ENCODE measurements around the gene ENPEP. TPM values are rescaled to one million over a fixed set of nuclear protein-coding genes. Genes with fewer than 3 reads are reported as not detected.

The ENPEP gene
- total RNA-seq, 3 donors from 2014 or later = 5.0 to 10.2 (median 9.8) TPM

DNA sequence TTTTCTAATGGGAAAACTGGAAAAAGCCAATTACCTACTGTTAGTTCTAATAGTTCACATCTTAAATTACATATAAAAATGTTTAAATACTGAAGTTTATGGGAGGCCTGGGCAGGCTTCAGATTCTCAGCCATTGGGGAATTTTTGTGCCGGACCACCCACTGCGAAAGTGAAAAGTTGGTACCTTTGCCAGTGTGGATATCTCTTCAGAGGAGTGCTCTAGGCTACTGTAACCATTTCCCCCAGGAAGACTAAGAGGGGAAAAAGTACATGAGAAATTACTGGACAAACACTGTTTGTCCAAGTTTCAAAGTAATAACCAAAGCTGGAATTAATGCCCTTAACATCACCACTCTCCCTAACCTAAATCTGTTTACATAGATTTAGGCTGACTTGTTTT, 126.1 kb downstream of the ENPEP start:
- intact Hi-C loops (cut with DNase I; ENCODE audit: low total_unique reads) = no loop called here
- H3K36me3 ChIP-seq = no peaks in the 10 kb centered on the region
- no peaks in the 10 kb centered on the region for H3K4me1 ChIP-seq
- no peak overlapping the region for H3K4me3 ChIP-seq
- no peak for DNase-seq (ENCODE audit: low spot score in 2 of 2)
- no peak overlapping the region for H3K27ac ChIP-seq
- peaks cover 0 to 4% of the 10 kb centered on the region in 2 donors for H3K9me3 ChIP-seq
- TF ChIP-seq POLR2A (IDR thresholded peaks at IDR 0.05) (no peak), CTCF (IDR thresholded peaks at IDR 0.05) (no peak), POLR2AphosphoS5 (IDR thresholded peaks at IDR 0.05) (no peak)
- H3K27me3 ChIP-seq = no peaks in the 10 kb centered on the region

- Histone ChIP-seq H3K27ac (no peak overlapping the region), H3K36me3 (no peaks in the 10 kb centered on the region), H3K4me1 (no peaks in the 10 kb centered on the region), H3K27me3 (peaks cover 0 to 18% of the 10 kb centered on the region in 2 donors), H3K4me3 (no peak overlapping the region), H3K9me3 (no peaks in the 10 kb centered on the region)
- intact Hi-C loops (cut with DNase I; ENCODE audit: low total_unique reads) = no loop called here
- no peak for DNase-seq (ENCODE audit: low spot score in 2 of 2)
- no peak for TF ChIP-seq POLR2AphosphoS5 (IDR thresholded peaks at IDR 0.05)
- no peak for TF ChIP-seq POLR2A (IDR thresholded peaks at IDR 0.05)
- no peak for TF ChIP-seq CTCF (IDR thresholded peaks at IDR 0.05)
Measured at GRCh38 chr4:110605077-110605476, 129.1 kb downstream of the ENPEP start.

DNA sequence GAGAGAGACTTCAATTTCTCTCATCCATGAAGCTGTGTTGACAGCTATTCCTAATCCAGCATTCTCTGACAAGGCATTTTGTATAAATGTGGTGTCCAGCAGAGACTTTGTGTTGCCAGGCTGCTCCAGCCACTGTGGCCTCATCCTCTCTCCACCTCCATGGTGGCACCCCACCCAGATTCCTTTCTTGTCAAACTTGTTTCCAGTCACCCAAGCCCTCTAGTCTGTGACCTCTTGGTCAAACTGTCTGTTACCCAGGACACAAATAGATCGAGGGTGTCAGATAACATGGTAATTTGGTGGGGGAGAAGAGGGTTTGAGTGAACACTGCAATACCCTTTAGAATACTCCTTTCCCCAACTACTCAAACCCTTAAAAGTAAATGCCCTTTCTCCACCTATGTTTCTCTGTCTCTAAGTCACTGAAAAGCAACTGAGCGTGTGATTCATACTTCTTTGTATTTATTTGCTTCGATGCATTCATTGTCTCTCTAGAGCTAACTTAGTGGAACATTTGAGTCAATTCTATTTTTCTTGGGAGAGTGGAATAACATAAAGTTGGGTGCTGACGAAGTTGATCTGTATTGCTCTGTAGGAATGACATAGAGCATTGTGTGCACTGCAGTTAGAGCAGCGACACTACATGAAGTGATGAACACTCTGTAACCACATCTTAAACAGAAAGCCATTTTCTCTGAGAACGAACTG, 133.2 kb downstream of the ENPEP start:
- peaks cover 4 to 57% of the 10 kb centered on the region in 2 donors for H3K27me3 ChIP-seq
- no peaks in the 10 kb centered on the region for H3K4me1 ChIP-seq
- no peaks in the 10 kb centered on the region for H3K9me3 ChIP-seq
- intact Hi-C loops (cut with DNase I; ENCODE audit: low total_unique reads) = no loop called here
- no peaks in the 10 kb centered on the region for H3K36me3 ChIP-seq
- no peak overlapping the region for H3K4me3 ChIP-seq
- DNase-seq (ENCODE audit: low spot score in 2 of 2) = no peak
- no peak for TF ChIP-seq POLR2AphosphoS5 (IDR thresholded peaks at IDR 0.05)
- no peak for TF ChIP-seq POLR2A (IDR thresholded peaks at IDR 0.05)
- TF ChIP-seq CTCF (IDR thresholded peaks at IDR 0.05) = no peak
- no peak overlapping the region for H3K27ac ChIP-seq

DNA sequence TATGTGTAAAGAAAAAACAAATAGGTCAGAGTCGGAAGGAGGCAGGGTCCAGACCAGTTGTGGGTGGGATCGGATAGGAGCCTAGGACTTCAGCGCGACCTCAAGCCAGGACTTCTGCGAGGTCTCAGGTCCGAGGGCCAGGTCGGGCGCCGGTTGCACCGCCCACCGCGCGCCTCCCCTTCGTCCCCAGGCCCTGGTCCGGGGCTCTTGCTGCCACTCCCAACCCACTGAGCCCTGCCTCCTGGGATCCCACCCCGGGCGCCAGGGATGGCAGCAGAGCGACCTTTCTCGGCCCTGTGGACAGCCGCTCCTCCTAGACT, 134.6 kb downstream of the ENPEP start:
- Histone ChIP-seq H3K4me3 (no peak overlapping the region), H3K4me1 (no peaks in the 10 kb centered on the region), H3K27me3 (peaks cover 4 to 71% of the 10 kb centered on the region in 2 donors), H3K36me3 (no peaks in the 10 kb centered on the region), H3K27ac (no peak overlapping the region), H3K9me3 (no peaks in the 10 kb centered on the region)
- no peak for TF ChIP-seq POLR2AphosphoS5 (IDR thresholded peaks at IDR 0.05)
- no peak for TF ChIP-seq POLR2A (IDR thresholded peaks at IDR 0.05)
- no peak for TF ChIP-seq CTCF (IDR thresholded peaks at IDR 0.05)
- DNase-seq (ENCODE audit: low spot score in 2 of 2) = no peak
- intact Hi-C loops (cut with DNase I; ENCODE audit: low total_unique reads) = loop anchor here (1.0 kb wide), 1 partner anchor 26 kb away; no protein-coding TSS in a partner anchor

DNA sequence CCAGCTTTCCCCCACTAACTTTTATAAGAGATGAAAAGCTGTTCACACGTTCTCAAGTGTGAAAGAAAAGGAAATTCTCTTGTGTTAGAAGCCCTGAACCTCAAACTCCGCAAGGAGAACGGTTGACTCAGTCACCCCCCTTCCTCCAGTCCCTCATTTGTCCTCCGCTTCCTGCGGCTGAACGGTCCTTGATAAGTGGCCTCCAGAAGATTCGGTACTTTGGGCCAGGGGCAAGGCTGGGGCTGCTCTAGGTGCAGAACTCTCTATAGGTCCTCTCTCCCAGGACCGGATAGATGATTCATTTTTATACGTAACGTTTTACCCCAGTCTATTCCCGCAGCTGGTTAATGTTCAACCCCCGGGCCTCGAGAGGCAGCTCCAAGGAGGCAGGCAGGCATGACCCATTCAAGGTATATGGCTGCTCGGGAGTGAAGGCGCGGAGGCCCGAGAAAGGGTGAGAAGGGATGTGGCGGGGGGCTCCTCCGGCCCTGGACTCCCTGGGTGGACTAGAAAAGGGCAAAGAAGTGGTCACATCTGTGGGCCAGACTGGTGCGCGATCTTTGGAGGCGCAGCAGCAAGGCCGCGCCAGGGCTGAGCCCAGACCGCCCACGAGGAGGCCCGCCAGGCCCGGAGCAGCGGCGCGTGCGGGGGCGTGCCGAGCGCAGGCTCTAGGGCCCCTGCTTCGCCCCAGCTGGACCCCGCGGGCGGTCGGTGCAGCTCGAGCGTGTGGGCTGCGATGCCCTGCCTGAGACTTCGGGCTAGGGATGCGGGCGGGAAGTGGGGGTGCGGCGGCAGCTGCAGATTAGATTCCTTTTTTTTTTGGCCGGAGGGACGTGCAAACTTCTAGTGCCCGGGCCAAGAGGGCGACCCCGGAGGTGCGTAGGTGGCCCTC, 135.2 kb downstream of the ENPEP start:
- TF ChIP-seq POLR2AphosphoS5 (IDR thresholded peaks at IDR 0.05) (no peak), POLR2A (IDR thresholded peaks at IDR 0.05) (no peak), CTCF (IDR thresholded peaks at IDR 0.05) (no peak)
- Histone ChIP-seq H3K27me3 (peaks cover 8 to 77% of the 10 kb centered on the region in 2 donors), H3K4me1 (no peaks in the 10 kb centered on the region), H3K9me3 (no peaks in the 10 kb centered on the region), H3K36me3 (no peaks in the 10 kb centered on the region), H3K4me3 (peak overlapping the region in 2 of 3 donors; percentile 21 to 56), H3K27ac (no peak overlapping the region)
- no peak for DNase-seq (ENCODE audit: low spot score in 2 of 2)
- intact Hi-C loops (cut with DNase I; ENCODE audit: low total_unique reads) = loop anchor here (1.0 kb wide), 1 partner anchor 25 kb away; no protein-coding TSS in a partner anchor
